GM19468 (cell line): ENCODE results near the gene IL17REL.

Experiments
- ATAC-seq: cut with Tn5 transposase; IDR thresholded peaks from one replicate; pipeline ENCODE4 v1.9.1; 2021; ENCODE audit warnings: mild to moderate bottlenecking, moderate library complexity, moderate number of reproducible peaks; ENCODE audit not compliant: unreplicated experiment; ENCODE audit errors: extremely low read depth

Gene IL17REL

DNA sequence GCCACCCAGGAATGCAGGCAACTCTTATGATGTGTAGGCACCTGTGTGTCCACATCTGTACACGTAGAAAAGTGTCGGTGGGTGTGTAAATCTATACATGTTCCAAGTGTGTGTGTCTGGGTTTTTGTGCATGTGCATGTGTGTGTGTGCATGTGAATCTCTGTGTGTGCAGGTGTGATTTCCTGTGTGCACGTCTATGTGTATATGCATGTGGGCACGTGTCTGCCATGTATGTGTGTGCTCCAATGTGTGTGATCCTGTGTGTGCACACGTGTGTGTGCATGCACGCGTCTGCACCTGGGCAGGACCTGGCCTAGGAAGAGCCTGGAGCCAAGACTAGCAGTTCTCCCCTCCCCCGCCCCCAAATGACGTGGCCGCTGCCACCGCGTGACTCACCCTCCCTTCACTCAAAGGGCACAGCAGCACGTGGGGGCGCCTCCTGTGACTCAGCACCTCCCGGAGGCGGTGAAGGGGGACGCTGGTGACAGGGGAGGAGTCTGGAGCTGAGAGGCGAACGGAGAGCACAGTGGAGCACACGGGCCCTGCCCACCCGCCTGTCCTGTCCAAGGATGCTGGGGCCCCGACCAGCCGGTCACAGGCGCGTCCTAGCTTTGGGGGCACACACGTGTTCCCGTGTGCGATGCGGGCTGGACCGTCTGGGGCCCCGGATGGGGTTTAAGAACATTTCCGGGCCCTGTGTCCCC is 41.9 kb downstream of the IL17REL start:
- ATAC-seq = no peak

DNA sequence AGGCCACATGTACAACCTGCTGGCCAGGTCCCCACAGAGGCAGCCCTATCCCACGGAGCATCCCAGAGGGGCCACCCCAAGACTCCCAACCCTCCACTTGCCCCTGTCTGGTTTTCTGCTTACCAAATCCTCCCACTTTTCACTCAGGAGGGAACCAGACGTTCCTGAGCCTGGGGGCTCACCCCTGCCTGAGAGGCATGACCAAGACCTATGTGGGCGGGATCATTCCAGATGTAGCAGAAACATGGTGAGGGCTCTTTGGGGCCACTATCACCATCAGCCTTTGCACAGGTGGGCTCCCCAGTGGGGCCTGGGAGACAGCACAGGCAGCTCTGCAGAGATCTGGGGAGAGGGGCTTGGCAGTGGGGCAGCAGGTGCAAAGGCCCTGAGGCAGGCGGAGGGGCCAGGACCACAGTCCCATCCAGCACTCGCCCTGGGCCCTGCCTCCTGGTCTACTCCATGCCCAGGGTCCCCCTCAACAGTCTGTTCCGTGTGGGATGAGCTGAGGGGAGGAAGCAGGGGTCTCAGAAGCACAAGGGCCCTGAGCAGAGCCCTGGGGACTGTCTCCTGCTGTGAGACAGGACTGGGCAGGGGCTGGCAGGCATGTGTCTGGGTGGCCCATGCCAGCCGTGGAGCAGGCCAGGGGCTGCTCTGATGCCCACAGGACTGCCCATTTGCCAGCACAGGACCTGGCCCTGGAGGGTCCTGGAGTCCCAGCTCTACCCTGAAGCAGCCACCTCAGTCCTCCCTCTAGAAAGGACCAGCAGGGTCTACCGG is 42.6 kb downstream of the IL17REL start:
- no peak for ATAC-seq

DNA sequence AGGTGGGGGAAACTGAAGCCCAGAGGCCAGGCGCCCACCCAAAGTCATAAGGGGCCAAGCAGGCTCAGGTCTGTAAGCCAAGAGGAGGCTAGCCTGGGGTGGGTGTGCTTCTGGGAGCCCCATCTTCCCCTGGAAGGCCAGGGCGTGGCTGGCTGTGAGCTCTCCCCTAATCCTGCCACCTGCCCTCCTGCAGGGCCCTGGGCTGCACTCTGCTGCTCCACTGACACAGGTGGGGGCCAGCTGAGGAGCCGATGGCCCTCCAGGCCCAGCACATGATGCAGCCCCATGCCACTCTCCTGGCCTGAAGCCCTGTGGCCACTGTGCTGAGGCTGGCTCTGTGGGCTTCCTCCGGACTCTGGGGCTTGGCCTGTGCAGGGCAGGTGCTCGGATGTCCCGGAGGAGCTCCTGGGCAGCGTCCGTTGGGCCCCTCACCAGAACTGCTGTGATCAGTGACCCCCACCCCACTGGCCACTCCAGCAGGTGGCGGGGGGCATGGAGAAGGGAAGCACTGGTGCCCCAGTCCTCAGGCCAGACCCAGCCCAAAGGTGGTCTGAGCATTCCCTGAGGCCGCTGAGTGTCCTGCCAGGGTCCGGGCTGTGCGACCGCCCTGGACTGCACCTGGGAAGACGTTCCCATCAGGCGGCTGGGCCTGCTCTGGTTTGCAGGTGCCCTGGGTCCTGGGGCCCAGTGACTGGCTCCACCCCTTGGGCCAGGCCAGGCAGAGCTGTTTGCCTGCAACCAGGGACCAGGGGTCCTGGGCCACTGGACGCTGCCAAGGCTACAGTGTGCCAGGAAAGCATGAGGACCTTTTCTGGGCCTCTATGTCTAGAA is 43.5 kb downstream of the IL17REL start:
- no peak for ATAC-seq

DNA sequence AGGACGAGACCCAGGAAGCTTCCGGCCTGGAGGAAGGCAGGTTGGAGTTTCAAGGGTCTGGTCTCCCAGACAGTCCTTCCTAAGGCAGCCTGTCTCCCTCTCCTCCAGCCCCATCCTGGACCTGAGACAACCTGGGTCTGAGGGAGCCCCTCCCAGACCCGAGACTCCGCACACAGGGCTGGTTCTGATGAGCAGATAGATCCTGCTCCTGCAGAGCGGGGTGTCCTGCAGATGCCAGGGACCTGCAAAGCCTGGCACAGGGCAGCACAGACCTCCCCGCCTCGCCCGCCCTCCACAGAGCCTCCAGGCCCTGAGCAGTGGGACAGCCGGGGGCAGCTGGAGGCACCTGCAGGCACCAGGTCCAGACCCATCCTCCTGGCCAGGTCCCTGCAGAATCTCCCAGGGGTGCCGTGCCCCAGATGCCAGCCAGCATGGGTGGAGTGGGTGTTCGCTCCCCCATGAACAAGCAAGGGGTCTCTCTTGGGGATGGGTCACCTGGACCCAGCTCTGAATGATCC is 44.2 kb downstream of the IL17REL start:
- ATAC-seq = no peak

DNA sequence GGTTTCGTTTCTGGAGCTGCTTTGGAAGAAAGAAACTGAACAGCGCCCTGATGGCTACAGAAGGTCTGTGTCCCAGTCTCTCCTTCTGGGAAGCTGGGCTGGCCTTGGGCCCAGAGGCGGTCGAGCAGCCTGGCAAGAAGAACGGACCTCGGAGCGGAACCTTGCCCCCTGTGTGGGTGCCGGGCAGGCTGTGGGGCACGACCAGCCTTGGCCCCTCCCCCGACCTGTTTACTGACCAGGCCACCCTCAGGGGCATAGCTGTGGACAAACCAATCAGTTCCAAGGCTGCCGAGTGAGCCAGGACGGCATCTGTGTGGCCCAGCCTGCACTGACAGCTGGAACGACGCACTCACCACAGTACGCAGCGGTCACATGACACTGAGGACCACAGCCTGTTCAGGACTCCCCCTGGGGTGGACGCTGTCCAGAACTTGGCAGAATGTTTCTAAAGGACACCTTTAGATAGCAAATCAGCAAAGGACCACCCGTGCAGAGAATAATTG is 44.8 kb downstream of the IL17REL start:
- ATAC-seq = no peak

DNA sequence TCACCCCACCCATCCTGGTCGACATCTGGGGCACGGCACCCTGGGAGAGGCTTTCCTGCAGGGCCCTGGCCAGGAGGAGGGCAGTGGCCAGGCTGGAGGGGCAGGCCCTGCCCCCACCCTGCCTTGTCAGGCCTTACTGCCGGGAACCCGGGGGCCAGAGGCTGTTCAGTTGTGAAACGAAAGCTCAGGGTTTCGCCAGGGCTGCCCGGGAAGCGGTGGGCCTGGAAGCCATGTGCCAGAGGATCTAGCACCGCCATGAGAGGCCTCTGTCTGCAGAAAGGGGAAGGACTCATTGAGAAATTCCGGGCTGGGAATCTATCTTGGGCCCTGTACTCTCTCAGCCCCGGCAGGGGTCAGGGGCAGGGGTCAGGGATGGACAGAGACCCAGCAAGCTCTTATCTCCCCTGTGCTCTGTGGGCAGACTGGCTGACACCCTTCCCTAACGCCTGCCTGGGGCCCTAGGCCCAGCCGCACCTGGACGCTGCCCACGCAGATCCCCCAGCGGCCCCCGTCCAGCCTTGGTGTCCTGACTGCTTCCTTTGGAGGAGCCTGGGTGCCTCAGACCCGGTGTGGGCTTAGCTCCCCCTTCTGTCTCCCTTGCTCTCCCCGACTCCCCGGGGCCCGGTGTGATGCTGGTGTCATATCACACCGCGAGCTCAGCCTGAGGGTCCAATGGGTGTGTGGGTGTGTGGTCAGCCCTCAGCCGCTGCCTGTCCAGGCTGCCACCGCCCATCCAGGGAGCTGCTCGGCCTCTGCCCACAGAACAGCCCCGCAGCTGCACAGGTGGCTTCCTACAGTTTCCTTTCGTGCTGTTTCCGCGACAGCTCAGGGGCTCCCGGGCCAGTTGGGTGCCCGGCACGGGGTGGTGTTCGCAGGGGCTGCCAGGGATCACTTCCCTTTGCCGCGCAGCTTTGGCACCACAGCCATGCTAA is 45.5 kb downstream of the IL17REL start:
- ATAC-seq = no peak

DNA sequence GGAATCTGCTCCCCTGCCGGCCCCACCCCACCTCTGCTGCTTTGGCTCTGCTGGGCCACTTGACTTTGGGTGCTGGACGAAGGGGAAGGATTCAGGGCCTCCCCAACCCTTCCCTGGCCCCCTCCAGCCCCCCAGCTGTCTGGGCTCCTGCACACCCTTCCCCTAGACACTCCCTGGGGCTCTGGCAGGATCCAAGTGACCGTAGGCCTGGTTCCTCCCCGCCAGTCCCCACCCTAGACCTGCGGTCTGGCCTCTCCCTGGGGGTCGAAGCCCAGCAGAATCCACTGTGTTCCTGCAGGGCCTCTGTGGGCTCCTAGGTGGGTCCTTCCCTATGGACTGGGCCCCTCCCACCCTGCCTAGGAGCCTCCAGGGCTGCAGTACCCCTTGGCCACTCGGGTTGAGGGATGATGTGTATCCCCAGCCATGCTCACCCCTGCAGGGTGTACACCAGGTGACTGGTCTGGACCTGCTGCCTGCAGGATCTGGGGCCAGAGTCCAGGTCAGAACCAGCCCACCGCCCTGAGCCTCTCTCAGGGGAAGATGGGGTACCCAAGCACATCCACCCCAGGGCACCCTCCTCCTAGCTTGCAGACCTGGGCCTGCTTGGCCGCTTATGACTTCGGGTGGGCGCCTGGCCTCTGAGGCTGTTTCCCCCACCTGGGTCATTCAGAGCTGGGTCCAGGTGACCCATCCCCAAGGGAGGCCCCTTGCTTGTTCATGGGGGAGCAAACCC is 46.4 kb downstream of the IL17REL start:
- ATAC-seq = no peak

DNA sequence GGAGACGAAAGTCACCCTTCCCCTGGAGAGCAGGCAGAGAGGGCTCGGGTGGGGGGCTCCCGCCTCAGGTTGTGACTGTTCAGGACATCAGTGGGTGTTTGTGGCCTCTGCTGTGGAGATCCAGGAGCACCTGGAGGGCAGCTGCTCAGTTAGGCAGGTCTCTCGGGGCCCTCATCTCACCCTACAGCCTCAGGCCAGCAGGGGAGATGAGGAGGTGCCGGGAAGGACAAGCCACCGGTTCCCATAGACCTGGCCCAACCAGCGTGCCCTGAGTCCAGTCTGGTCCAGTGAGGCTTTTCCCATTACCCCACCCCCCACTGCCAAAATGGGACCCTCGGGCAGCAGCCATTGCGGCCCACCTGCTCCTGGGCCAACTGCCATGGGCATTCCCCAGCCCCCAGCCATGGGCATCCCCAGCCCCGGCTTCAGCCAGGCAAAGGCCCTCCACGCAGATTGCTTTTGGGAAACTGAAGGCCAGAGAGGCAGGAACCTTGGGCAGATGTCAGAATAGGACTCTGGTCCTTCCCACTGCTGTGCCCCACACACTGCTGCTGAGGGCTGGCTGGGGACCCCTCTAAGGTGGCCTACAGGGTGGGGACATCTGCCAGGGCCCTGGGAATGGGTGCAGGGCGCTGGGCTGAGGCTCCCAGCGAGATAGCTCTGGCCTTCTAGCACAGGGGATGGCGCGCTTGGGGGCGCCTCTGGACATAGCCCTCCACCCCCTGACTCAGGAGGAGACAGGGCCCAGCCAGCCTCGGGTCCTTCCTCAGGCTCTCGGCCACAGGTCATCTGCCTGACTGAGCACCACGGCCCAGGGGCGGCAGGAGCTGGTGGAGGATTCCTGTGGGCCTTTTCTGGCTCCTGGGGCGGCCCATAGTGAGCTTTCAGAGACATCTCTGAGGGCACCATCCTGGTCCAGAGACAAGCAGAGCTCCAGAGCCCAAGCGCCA is 47.2 kb downstream of the IL17REL start:
- no peak for ATAC-seq

DNA sequence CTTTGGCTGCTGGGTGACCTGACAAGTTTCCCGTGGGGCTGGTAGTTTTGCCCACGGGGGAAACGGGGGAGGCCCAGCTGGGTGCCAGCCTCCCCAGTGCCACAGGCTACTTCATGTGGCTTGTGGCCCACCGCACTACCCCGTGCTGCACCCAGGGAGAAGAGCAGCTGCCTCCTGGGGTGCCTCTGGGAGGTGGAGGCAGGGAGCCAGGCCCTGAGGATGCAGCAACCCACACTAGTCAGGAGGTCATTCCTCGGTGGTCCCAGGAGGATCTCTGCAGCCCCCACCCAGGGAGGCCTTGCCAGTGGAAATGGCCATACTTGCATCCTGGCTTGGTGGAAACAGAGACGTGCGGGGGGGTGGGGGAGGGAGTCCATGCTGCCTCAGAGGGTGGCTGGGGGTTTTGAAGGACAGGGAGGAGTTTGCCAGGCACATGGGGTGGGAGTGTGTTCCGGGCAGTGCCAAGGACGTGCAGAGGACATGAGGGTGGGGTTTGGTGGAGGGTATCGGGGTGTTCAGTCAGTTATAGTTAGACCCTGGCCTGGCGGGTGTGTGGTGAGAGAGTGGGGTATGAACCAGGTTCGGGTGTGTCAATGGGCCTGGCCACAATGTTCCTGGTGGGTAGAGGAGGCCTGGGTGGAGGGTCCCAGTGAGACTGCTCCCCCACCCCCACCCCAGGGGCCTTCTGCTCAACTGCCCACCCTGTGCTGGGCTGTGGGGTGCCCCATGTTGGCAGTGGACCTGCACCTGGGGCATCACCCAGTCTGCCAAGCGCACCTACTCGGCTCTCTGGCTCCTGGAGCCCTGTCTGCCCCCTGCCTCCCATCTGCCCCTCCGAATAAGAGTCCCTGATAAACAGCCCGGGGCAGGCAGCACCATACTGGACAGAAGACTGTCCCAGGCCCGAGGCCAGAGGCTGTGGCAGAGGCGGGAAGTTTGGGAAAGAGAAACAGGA is 48.2 kb downstream of the IL17REL start:
- no peak for ATAC-seq

DNA sequence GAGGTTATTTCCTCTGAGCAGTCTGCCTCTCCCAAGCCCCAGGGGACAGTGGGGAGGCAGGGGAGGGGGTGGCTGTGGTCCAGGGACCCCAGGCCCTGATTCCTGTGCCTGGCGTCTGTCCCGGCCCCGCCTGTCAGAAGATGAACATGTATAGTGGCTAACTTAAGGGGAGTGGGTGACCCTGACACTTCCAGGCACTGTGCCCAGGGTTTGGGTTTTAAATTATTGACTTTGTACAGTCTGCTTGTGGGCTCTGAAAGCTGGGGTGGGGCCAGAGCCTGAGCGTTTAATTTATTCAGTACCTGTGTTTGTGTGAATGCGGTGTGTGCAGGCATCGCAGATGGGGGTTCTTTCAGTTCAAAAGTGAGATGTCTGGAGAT is 48.9 kb downstream of the IL17REL start:
- ATAC-seq = no peak

DNA sequence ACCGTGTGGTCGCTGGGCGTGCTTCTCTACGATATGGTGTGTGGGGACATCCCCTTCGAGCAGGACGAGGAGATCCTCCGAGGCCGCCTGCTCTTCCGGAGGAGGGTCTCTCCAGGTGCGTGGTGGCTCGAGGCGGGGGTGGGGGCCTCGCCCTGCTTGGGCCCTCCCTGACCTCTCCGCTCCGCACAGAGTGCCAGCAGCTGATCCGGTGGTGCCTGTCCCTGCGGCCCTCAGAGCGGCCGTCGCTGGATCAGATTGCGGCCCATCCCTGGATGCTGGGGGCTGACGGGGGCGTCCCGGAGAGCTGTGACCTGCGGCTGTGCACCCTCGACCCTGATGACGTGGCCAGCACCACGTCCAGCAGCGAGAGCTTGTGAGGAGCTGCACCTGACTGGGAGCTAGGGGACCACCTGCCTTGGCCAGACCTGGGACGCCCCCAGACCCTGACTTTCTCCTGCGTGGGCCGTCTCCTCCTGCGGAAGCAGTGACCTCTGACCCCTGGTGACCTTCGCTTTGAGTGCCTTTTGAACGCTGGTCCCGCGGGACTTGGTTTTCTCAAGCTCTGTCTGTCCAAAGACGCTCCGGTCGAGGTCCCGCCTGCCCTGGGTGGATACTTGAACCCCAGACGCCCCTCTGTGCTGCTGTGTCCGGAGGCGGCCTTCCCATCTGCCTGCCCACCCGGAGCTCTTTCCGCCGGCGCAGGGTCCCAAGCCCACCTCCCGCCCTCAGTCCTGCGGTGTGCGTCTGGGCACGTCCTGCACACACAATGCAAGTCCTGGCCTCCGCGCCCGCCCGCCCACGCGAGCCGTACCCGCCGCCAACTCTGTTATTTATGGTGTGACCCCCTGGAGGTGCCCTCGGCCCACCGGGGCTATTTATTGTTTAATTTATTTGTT is 49.6 kb downstream of the IL17REL start:
- ATAC-seq = no peak

DNA sequence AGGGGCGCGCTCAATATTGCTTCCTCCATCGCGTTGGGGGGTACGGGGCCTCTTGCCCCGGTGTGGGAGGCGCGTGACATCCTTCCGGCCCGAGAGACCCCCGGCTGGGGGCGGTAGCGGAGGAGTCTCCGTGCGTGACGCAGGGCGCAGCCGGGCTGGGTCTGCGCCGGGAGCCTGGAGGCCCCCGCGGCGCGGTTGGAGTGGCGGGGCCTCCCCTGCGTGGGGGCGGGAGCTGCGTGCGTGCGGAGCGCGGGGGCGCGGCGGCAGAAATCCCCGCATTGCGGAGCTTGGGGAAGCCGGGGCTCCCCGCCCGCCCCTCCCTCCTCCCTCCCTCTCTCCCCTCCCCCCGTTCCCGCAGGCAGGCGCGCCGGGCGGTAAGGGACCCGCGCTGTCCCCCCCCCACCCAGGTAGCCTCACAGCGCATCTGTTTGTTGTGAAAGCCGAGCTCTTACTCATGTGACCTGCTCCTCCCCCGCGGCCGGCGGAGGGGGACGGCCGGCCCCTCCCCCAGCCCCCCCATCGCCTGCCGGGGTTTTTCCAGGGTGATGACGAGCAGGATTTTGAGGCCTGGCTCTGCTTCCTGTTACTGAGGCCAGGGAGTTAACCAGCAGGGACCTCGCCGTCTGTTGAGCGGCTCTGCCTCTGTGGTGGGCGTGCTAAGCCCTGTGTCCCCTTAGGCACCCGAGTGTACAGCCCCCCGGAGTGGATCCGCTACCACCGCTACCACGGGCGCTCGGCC is 50.4 kb downstream of the IL17REL start:
- no peak for ATAC-seq

DNA sequence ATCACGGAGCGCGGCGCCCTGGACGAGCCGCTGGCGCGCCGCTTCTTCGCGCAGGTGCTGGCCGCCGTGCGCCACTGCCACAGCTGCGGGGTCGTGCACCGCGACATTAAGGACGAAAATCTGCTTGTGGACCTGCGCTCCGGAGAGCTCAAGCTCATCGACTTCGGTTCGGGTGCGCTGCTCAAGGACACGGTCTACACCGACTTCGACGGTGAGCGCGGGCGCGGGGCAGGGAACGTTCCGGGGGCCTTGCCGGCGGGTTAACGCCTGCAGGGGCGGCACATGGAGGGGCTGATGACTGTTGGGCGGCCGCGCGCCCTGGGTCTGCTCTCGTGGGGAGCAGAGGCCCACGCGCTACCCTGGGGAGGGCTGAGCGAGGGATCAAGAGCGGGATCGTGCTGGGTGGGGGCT is 51.0 kb downstream of the IL17REL start:
- ATAC-seq = no peak

DNA sequence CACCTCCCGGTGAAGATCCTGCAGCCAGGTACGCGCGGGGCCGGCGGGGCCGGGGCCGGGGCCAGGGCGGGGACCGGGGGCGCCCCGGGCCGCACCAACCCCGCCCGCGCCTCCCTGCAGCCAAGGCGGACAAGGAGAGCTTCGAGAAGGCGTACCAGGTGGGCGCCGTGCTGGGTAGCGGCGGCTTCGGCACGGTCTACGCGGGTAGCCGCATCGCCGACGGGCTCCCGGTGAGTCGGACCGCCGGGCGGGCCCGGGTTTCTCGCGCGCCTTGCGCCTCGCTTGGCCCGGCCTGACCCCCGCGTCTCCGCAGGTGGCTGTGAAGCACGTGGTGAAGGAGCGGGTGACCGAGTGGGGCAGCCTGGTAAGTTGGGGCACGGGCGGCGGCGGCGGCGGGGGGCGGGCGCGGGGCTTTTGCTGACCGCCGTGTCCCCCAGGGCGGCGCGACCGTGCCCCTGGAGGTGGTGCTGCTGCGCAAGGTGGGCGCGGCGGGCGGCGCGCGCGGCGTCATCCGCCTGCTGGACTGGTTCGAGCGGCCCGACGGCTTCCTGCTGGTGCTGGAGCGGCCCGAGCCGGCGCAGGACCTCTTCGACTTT is 51.5 kb downstream of the IL17REL start:
- no peak for ATAC-seq
